HepG2 (cell line): ENCODE measurements around the gene HECTD1. TPM values are rescaled to one million over a fixed set of nuclear protein-coding genes. Genes with fewer than 3 reads are reported as not detected.

ENCODE experiments used
- ARNT2 ChIP-seq: sonication (generic); formaldehyde crosslinking; IDR thresholded peaks from 2 replicates; pipeline ENCODE4 v1.8.0; 2022; ENCODE audit warnings: mild to moderate bottlenecking, low read depth, missing genetic modification reagents, moderate library complexity
- CBX1 ChIP-seq: IDR thresholded peaks from one replicate; pipeline ENCODE4 v1.6.1; 2016; ENCODE audit warnings: antibody characterized with exemption, low read depth
- CENPX ChIP-seq: sonication (generic); formaldehyde crosslinking; IDR thresholded peaks from 2 replicates; pipeline ENCODE4 v1.9.0; 2021; ENCODE audit warnings: mild to moderate bottlenecking, missing genetic modification reagents, moderate library complexity
- CREM ChIP-seq, 2 experiments: sonication (generic) in 1 of 2; formaldehyde crosslinking in 1 of 2; IDR thresholded peaks; 2 replicates each; pipeline versions ENCODE4 v1.4.0 to v1.6.1; 2016 to 2020; ENCODE audit warnings: antibody characterized with exemption in 1 of 2, mild to moderate bottlenecking in 1 of 2, missing genetic modification reagents in 1 of 2
- ELF4 ChIP-seq: sonication (generic); formaldehyde crosslinking; IDR thresholded peaks from 2 replicates; pipeline ENCODE4 v1.5.0; 2020; ENCODE audit warnings: missing genetic modification reagents, mild to moderate bottlenecking, moderate library complexity, borderline replicate concordance
- HNF1B ChIP-seq: sonication (generic); formaldehyde crosslinking; IDR thresholded peaks from 2 replicates; pipeline ENCODE4 v1.5.1; 2020; ENCODE audit warnings: mild to moderate bottlenecking, moderate library complexity, missing genetic modification reagents
- HNRNPLL ChIP-seq: fragments of 200-400 bp; formaldehyde crosslinking; IDR thresholded peaks from 2 replicates; pipeline ENCODE4 v1.6.1; 2017; ENCODE audit warnings: mild to moderate bottlenecking, low read depth, low read length; ENCODE audit not compliant: poor library complexity, severe bottlenecking
- HOXA3 ChIP-seq: sonication (generic); formaldehyde crosslinking; IDR thresholded peaks from 2 replicates; pipeline ENCODE4 v1.5.0; 2020; ENCODE audit warnings: missing genetic modification reagents
- KAT8 ChIP-seq: IDR thresholded peaks from 2 replicates; pipeline ENCODE4 v1.6.1; 2016; ENCODE audit warnings: missing genetic modification reagents, missing compliant biosample characterization
- KLF6 ChIP-seq: IDR thresholded peaks from 2 replicates; pipeline ENCODE4 v1.8.0; 2016; ENCODE audit warnings: missing biosample characterization, missing genetic modification reagents
- KLF9 ChIP-seq: IDR thresholded peaks from 2 replicates; pipeline ENCODE4 v1.6.1; 2016; ENCODE audit warnings: low read depth
- NFE2L2 ChIP-seq: fragments of 150-350 bp; IDR thresholded peaks from 2 replicates; pipeline ENCODE4 v1.6.1; 2014; ENCODE audit warnings: low read length
- NR2F2 ChIP-seq: IDR thresholded peaks from 2 replicates; pipeline ENCODE4 v1.6.1; 2012; ENCODE audit warnings: low read depth, inconsistent platforms, borderline replicate concordance
- PATZ1 ChIP-seq: sonication (generic); formaldehyde crosslinking; IDR thresholded peaks from 2 replicates; pipeline ENCODE4 v1.4.0; 2020; ENCODE audit warnings: missing genetic modification reagents
- PLRG1 ChIP-seq: fragments of 450-650 bp; conservative IDR thresholded peaks from 2 replicates; pipeline ENCODE4 v1.6.1; 2016
- RORA ChIP-seq: sonication (generic); formaldehyde crosslinking; IDR thresholded peaks from 2 replicates; pipeline ENCODE4 v1.5.0; 2020; ENCODE audit warnings: mild to moderate bottlenecking, missing genetic modification reagents, moderate library complexity
- SNAPC2 ChIP-seq: sonication (generic); formaldehyde crosslinking; IDR thresholded peaks from 2 replicates; pipeline ENCODE4 v1.8.1; 2022; ENCODE audit warnings: mild to moderate bottlenecking, missing genetic modification reagents
- SNRNP70 ChIP-seq: fragments of 200-400 bp; formaldehyde crosslinking; IDR thresholded peaks from 2 replicates; pipeline ENCODE4 v1.6.1; 2017; ENCODE audit warnings: mild to moderate bottlenecking, low read depth, low read length, moderate library complexity
- TRIM22 ChIP-seq: fragments of 450-650 bp; IDR thresholded peaks from 2 replicates; pipeline ENCODE4 v1.6.1; 2017
- ZBTB3 ChIP-seq: sonication (generic); formaldehyde crosslinking; IDR thresholded peaks from 2 replicates; pipeline ENCODE4 v1.4.0; 2020; ENCODE audit warnings: low read depth, mild to moderate bottlenecking, moderate library complexity, missing genetic modification reagents, borderline replicate concordance
- ZFY ChIP-seq: sonication (generic); formaldehyde crosslinking; IDR thresholded peaks from 2 replicates; pipeline ENCODE4 v1.4.0; 2020; ENCODE audit warnings: missing genetic modification reagents
- ZMYM3 ChIP-seq: sonication (generic); formaldehyde crosslinking; IDR thresholded peaks from 2 replicates; pipeline ENCODE4 v1.5.1; 2020; ENCODE audit warnings: mild to moderate bottlenecking, missing genetic modification reagents
- ZNF180 ChIP-seq: sonication (generic); formaldehyde crosslinking; IDR thresholded peaks from 2 replicates; pipeline ENCODE4 v1.4.0; 2020; ENCODE audit warnings: low read depth, missing genetic modification reagents, borderline replicate concordance
- ZNF597 ChIP-seq: sonication (generic); formaldehyde crosslinking; IDR thresholded peaks from 2 replicates; pipeline ENCODE4 v1.5.0; 2020; ENCODE audit warnings: missing genetic modification reagents
- ZNF674 ChIP-seq: sonication (generic); formaldehyde crosslinking; IDR thresholded peaks from 2 replicates; pipeline ENCODE4 v1.5.0; 2020; ENCODE audit warnings: low read depth, mild to moderate bottlenecking, missing genetic modification reagents
- polyA plus RNA-seq, 8 experiments: library from polyadenylated mRNA; depleted of rRNA in 3 of 8; stranded (reverse) in 7 of 8; unstranded in 1 of 8; fragments of >200 nt; fragmentation: Illumina TruSeq in 4 of 8; extraction: Trizol in 4 of 8; gene quantifications; 2 replicates each; pipeline versions ENCODE4 v1.2.1 to v1.2.3, GENCODE V29; 2011 to 2016; ENCODE audit warnings: low read depth in 4 of 8, missing spikeins in 1 of 8, mixed read lengths in 1 of 8; ENCODE audit not compliant: insufficient read depth in 1 of 8
- total RNA-seq, 5 experiments: library from RNA; depleted of rRNA; stranded (reverse); fragments of >200 nt; fragmentation: Illumina TruSeq; extraction: Trizol; gene quantifications; 2 replicates each; pipeline ENCODE4 v1.2.3, GENCODE V29; 2016; ENCODE audit warnings: low read depth in 1 of 5

The HECTD1 gene
- total and polyA plus RNA-seq, 2 of the 13 experiments (the other 11 are each of a cell fraction or from before 2014, with no cell fraction given): 312 to 560 TPM

GRCh38 chr14:31229638-31230572 lies 22.3 kb upstream of the HECTD1 start (continued):
- no peak for TF ChIP-seq TRIM22
- TF ChIP-seq ARNT2 (CRISPR knock-in tag): peak; percentile 99
- TF ChIP-seq RORA (CRISPR knock-in tag): no peak
- peak; percentile 97; the same call in 1 of the 2 replicates for TF ChIP-seq ZBTB3
- peak; percentile 99 for TF ChIP-seq CREM (IDR thresholded peaks at IDR 0.05)
- peak; percentile 16; the same call in 1 of the 2 replicates for TF ChIP-seq CREM (CRISPR knock-in tag; IDR thresholded peaks at IDR 0.05)
- peak; percentile 99 for TF ChIP-seq HOXA3 (CRISPR knock-in tag)
- TF ChIP-seq NFE2L2: peak; percentile 65
- TF ChIP-seq ZNF597 (CRISPR knock-in tag): no peak
- TF ChIP-seq KAT8 (CRISPR knock-in tag): peak; percentile 98
- no peak for TF ChIP-seq PLRG1
- no peak for TF ChIP-seq CENPX (CRISPR knock-in tag)
- no peak for TF ChIP-seq ZNF674
- TF ChIP-seq ZNF180 (CRISPR knock-in tag): peak; percentile 86; the same call in 1 of the 2 replicates
- TF ChIP-seq HNF1B (CRISPR knock-in tag): peak; percentile 100
- TF ChIP-seq PATZ1 (CRISPR knock-in tag): peak; percentile 99
- peak; percentile 99 for TF ChIP-seq NR2F2
- peak; percentile 70 for TF ChIP-seq ZFY (CRISPR knock-in tag)
- TF ChIP-seq ZMYM3 (CRISPR knock-in tag): peak; percentile 100
- no peak for TF ChIP-seq HNRNPLL
- peak; percentile 99 for TF ChIP-seq SNAPC2 (CRISPR knock-in tag)
- TF ChIP-seq KLF9 (CRISPR knock-in tag): peak; percentile 99
- TF ChIP-seq ELF4 (CRISPR knock-in tag): peak; percentile 27
- peak; percentile 99 for TF ChIP-seq KLF6 (CRISPR knock-in tag)
- peak; percentile 99 for TF ChIP-seq CBX1
- no peak for TF ChIP-seq SNRNP70
